ENCODE measurements around the gene PRKCG.

The PRKCG gene

GRCh38 chr19:53883741-53884140, 1.7 kb downstream of the PRKCG start:
- Histone ChIP-seq H3K4me1 (ENCODE audit: control insufficient read depth in 1 of 2, insufficient read depth in 2 of 2, low read length in 2 of 2) (peaks cover 4 to 23% of the 10 kb centered on the region in 2 donors), H3K9me3 (ENCODE audit: control insufficient read depth in 1 of 2, low read length in 2 of 2) (no peaks in the 10 kb centered on the region), H3K27ac (ENCODE audit: low read length) (no peak overlapping the region), H3K4me3 (ENCODE audit: low read depth in 1 of 2, low read length in 2 of 2) (no peak overlapping the region), H3K27me3 (ENCODE audit: low read depth, low read length) (peaks cover 46% of the 10 kb centered on the region), H3K36me3 (ENCODE audit: control insufficient read depth in 1 of 2, insufficient read depth in 2 of 2, low read length in 2 of 2) (no peaks in the 10 kb centered on the region)

- Histone ChIP-seq H3K27ac (ENCODE audit: low read length) (no peak overlapping the region), H3K36me3 (ENCODE audit: control insufficient read depth in 1 of 2, insufficient read depth in 2 of 2, low read length in 2 of 2) (no peaks in the 10 kb centered on the region), H3K27me3 (ENCODE audit: low read depth, low read length) (peaks cover 46% of the 10 kb centered on the region)
These were observed 2.3 kb downstream of the PRKCG start for GRCh38 chr19:53884256-53884655.

GRCh38 chr19:53885036-53885435, 3.0 kb downstream of the PRKCG start:
- Histone ChIP-seq H3K36me3 (ENCODE audit: control insufficient read depth in 1 of 2, insufficient read depth in 2 of 2, low read length in 2 of 2) (no peaks in the 10 kb centered on the region), H3K4me3 (ENCODE audit: low read depth in 1 of 2, low read length in 2 of 2) (no peak overlapping the region), H3K9me3 (ENCODE audit: control insufficient read depth in 1 of 2, low read length in 2 of 2) (no peaks in the 10 kb centered on the region), H3K27me3 (ENCODE audit: low read depth, low read length) (peaks cover 43% of the 10 kb centered on the region), H3K27ac (ENCODE audit: low read length) (no peak overlapping the region), H3K4me1 (ENCODE audit: control insufficient read depth in 1 of 2, insufficient read depth in 2 of 2, low read length in 2 of 2) (peaks cover 0 to 20% of the 10 kb centered on the region in 2 donors)

More at GRCh38 chr19:53884256-53884655, 2.3 kb downstream of the PRKCG start:
- Histone ChIP-seq H3K9me3 (ENCODE audit: control insufficient read depth in 1 of 2, low read length in 2 of 2) (no peaks in the 10 kb centered on the region), H3K4me3 (ENCODE audit: low read depth in 1 of 2, low read length in 2 of 2) (no peak overlapping the region), H3K4me1 (ENCODE audit: control insufficient read depth in 1 of 2, insufficient read depth in 2 of 2, low read length in 2 of 2) (peaks cover 4 to 18% of the 10 kb centered on the region in 2 donors)

GRCh38 chr19:53892301-53892980, 10.4 kb downstream of the PRKCG start:
- H3K36me3 ChIP-seq (ENCODE audit: control insufficient read depth in 1 of 2, insufficient read depth in 2 of 2, low read length in 2 of 2): no peaks in the 10 kb centered on the region

GRCh38 chr19:53892981-53893325, 11.0 kb downstream of the PRKCG start:
- Histone ChIP-seq H3K36me3 (ENCODE audit: control insufficient read depth in 1 of 2, insufficient read depth in 2 of 2, low read length in 2 of 2) (no peaks in the 10 kb centered on the region), H3K4me1 (ENCODE audit: control insufficient read depth in 1 of 2, insufficient read depth in 2 of 2, low read length in 2 of 2) (peaks cover 0 to 8% of the 10 kb centered on the region in 2 donors), H3K27ac (ENCODE audit: low read length) (no peak overlapping the region), H3K9me3 (ENCODE audit: control insufficient read depth in 1 of 2, low read length in 2 of 2) (no peaks in the 10 kb centered on the region), H3K27me3 (ENCODE audit: low read depth, low read length) (peaks cover 5% of the 10 kb centered on the region), H3K4me3 (ENCODE audit: low read depth in 1 of 2, low read length in 2 of 2) (no peak overlapping the region)

More at GRCh38 chr19:53892301-53892980, 10.4 kb downstream of the PRKCG start:
- H3K4me3 ChIP-seq (ENCODE audit: low read depth in 1 of 2, low read length in 2 of 2): no peak overlapping the region
- peaks cover 0 to 8% of the 10 kb centered on the region in 2 donors for H3K4me1 ChIP-seq (ENCODE audit: control insufficient read depth in 1 of 2, insufficient read depth in 2 of 2, low read length in 2 of 2)
- peaks cover 1% of the 10 kb centered on the region for H3K27me3 ChIP-seq (ENCODE audit: low read depth, low read length)
- no peak overlapping the region for H3K27ac ChIP-seq (ENCODE audit: low read length)
- no peaks in the 10 kb centered on the region for H3K9me3 ChIP-seq (ENCODE audit: control insufficient read depth in 1 of 2, low read length in 2 of 2)

- Histone ChIP-seq H3K9me3 (ENCODE audit: control insufficient read depth in 1 of 2, low read length in 2 of 2) (no peaks in the 10 kb centered on the region), H3K4me3 (ENCODE audit: low read depth in 1 of 2, low read length in 2 of 2) (no peak overlapping the region), H3K27ac (ENCODE audit: low read length) (no peak overlapping the region), H3K27me3 (ENCODE audit: low read depth, low read length) (peaks cover 9% of the 10 kb centered on the region), H3K4me1 (ENCODE audit: control insufficient read depth in 1 of 2, insufficient read depth in 2 of 2, low read length in 2 of 2) (peaks cover 0 to 4% of the 10 kb centered on the region in 2 donors), H3K36me3 (ENCODE audit: control insufficient read depth in 1 of 2, insufficient read depth in 2 of 2, low read length in 2 of 2) (no peaks in the 10 kb centered on the region)
These were observed 12.7 kb downstream of the PRKCG start for GRCh38 chr19:53894707-53895106.

GRCh38 chr19:53896682-53897081, 14.7 kb downstream of the PRKCG start:
- no peaks in the 10 kb centered on the region for H3K36me3 ChIP-seq (ENCODE audit: control insufficient read depth in 1 of 2, insufficient read depth in 2 of 2, low read length in 2 of 2)
- H3K4me3 ChIP-seq (ENCODE audit: low read depth in 1 of 2, low read length in 2 of 2): no peak overlapping the region
- H3K27me3 ChIP-seq (ENCODE audit: low read depth, low read length): peaks cover 9% of the 10 kb centered on the region
- no peaks in the 10 kb centered on the region for H3K4me1 ChIP-seq (ENCODE audit: control insufficient read depth in 1 of 2, insufficient read depth in 2 of 2, low read length in 2 of 2)
- H3K9me3 ChIP-seq (ENCODE audit: control insufficient read depth in 1 of 2, low read length in 2 of 2): no peaks in the 10 kb centered on the region
- no peak overlapping the region for H3K27ac ChIP-seq (ENCODE audit: low read length)

- Histone ChIP-seq H3K4me1 (ENCODE audit: control insufficient read depth in 1 of 2, insufficient read depth in 2 of 2, low read length in 2 of 2) (no peaks in the 10 kb centered on the region), H3K27me3 (ENCODE audit: low read depth, low read length) (peaks cover 9% of the 10 kb centered on the region), H3K27ac (ENCODE audit: low read length) (no peak overlapping the region), H3K9me3 (ENCODE audit: control insufficient read depth in 1 of 2, low read length in 2 of 2) (no peaks in the 10 kb centered on the region), H3K36me3 (ENCODE audit: control insufficient read depth in 1 of 2, insufficient read depth in 2 of 2, low read length in 2 of 2) (no peaks in the 10 kb centered on the region), H3K4me3 (ENCODE audit: low read depth in 1 of 2, low read length in 2 of 2) (no peak overlapping the region)
These were observed 15.5 kb downstream of the PRKCG start for GRCh38 chr19:53897459-53897858.

- no peak overlapping the region for H3K27ac ChIP-seq (ENCODE audit: low read length)
- H3K4me3 ChIP-seq (ENCODE audit: low read depth in 1 of 2, low read length in 2 of 2): no peak overlapping the region
- no peaks in the 10 kb centered on the region for H3K4me1 ChIP-seq (ENCODE audit: control insufficient read depth in 1 of 2, insufficient read depth in 2 of 2, low read length in 2 of 2)
- H3K36me3 ChIP-seq (ENCODE audit: control insufficient read depth in 1 of 2, insufficient read depth in 2 of 2, low read length in 2 of 2): no peaks in the 10 kb centered on the region
- H3K27me3 ChIP-seq (ENCODE audit: low read depth, low read length): peaks cover 9% of the 10 kb centered on the region
- no peaks in the 10 kb centered on the region for H3K9me3 ChIP-seq (ENCODE audit: control insufficient read depth in 1 of 2, low read length in 2 of 2)
These were observed 16.2 kb downstream of the PRKCG start for GRCh38 chr19:53898166-53898565.

GRCh38 chr19:53898636-53899341, 16.8 kb downstream of the PRKCG start:
- Histone ChIP-seq H3K4me1 (ENCODE audit: control insufficient read depth in 1 of 2, insufficient read depth in 2 of 2, low read length in 2 of 2) (no peaks in the 10 kb centered on the region), H3K9me3 (ENCODE audit: control insufficient read depth in 1 of 2, low read length in 2 of 2) (no peaks in the 10 kb centered on the region), H3K36me3 (ENCODE audit: control insufficient read depth in 1 of 2, insufficient read depth in 2 of 2, low read length in 2 of 2) (no peaks in the 10 kb centered on the region), H3K27ac (ENCODE audit: low read length) (no peak overlapping the region), H3K4me3 (ENCODE audit: low read depth in 1 of 2, low read length in 2 of 2) (no peak overlapping the region), H3K27me3 (ENCODE audit: low read depth, low read length) (peaks cover 9% of the 10 kb centered on the region)

GRCh38 chr19:53900191-53900860, 18.3 kb downstream of the PRKCG start:
- no peaks in the 10 kb centered on the region for H3K9me3 ChIP-seq (ENCODE audit: control insufficient read depth in 1 of 2, low read length in 2 of 2)
- peaks cover 9% of the 10 kb centered on the region for H3K27me3 ChIP-seq (ENCODE audit: low read depth, low read length)
- H3K4me1 ChIP-seq (ENCODE audit: control insufficient read depth in 1 of 2, insufficient read depth in 2 of 2, low read length in 2 of 2): no peaks in the 10 kb centered on the region
- no peaks in the 10 kb centered on the region for H3K36me3 ChIP-seq (ENCODE audit: control insufficient read depth in 1 of 2, insufficient read depth in 2 of 2, low read length in 2 of 2)
- H3K4me3 ChIP-seq (ENCODE audit: low read depth in 1 of 2, low read length in 2 of 2): no peak overlapping the region
- no peak overlapping the region for H3K27ac ChIP-seq (ENCODE audit: low read length)
